Measurements from ENCODE around the gene FBXL13.

DNA sequence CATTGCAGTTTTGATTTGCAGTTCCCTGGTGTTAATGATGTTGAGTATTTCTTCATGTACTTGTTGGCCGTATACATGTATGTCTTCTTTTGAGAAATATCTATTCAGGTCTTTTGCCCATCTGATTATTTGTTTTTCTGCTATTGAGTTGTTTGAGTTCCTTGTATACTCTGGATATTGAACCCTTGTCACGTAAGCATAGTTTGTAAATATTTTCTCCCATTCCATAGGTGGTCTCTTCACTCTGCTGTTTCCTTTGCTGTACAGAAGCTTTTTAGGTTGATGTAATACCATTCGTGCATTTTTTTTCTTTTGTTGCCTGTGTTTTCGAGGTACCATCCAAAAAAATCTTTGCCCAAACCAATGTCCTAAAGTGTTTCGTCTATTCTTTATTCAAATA is 205.4 kb downstream of the FBXL13 start:
- TF ChIP-seq, protein P1, sequence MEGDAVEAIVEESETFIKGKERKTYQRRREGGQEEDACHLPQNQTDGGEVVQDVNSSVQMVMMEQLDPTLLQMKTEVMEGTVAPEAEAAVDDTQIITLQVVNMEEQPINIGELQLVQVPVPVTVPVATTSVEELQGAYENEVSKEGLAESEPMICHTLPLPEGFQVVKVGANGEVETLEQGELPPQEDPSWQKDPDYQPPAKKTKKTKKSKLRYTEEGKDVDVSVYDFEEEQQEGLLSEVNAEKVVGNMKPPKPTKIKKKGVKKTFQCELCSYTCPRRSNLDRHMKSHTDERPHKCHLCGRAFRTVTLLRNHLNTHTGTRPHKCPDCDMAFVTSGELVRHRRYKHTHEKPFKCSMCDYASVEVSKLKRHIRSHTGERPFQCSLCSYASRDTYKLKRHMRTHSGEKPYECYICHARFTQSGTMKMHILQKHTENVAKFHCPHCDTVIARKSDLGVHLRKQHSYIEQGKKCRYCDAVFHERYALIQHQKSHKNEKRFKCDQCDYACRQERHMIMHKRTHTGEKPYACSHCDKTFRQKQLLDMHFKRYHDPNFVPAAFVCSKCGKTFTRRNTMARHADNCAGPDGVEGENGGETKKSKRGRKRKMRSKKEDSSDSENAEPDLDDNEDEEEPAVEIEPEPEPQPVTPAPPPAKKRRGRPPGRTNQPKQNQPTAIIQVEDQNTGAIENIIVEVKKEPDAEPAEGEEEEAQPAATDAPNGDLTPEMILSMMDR (IDR thresholded peaks at IDR 0.05): no peak
- TF ChIP-seq POLR2A (IDR thresholded peaks at IDR 0.05): no peak
